GM20000 (cell line): ENCODE data around the gene S100A8.

Experiments used
- DNase-seq: peaks from one replicate; pipeline ENCODE4 v3.0.0; 2012; ENCODE audit warnings: low spot score
- CTCF ChIP-seq: IDR thresholded peaks from 2 replicates; pipeline ENCODE4 v1.5.1; 2012; ENCODE audit warnings: mild to moderate bottlenecking, control low read depth; ENCODE audit errors: extremely low read depth, missing control alignments

S100A8 gene

GRCh38 chr1:153390938-153391710, at the start of gene S100A8:
Gene S100A8 (minus strand): TSS chr1:153391073. CDS start chr1:153390535, 538 bp downstream.
- DNase-seq: no peak
- TF ChIP-seq CTCF: no peak

GRCh38 chr1:153439273-153439672, 48.4 kb upstream of the S100A8 start:
- no peak for DNase-seq
- TF ChIP-seq CTCF: no peak

- TF ChIP-seq CTCF: no peak
- DNase-seq: no peak
Measured at GRCh38 chr1:153438599-153438998, 47.7 kb upstream of the S100A8 start.

GRCh38 chr1:153437236-153437635, 46.4 kb upstream of the S100A8 start:
- no peak for DNase-seq
- no peak for TF ChIP-seq CTCF

- DNase-seq: no peak
- no peak for TF ChIP-seq CTCF
Measured at GRCh38 chr1:153434746-153435455, 44.0 kb upstream of the S100A8 start.

- no peak for DNase-seq
Measured at GRCh38 chr1:153432874-153433681, 42.2 kb upstream of the S100A8 start.

More at GRCh38 chr1:153432874-153433681, 42.2 kb upstream of the S100A8 start:
- TF ChIP-seq CTCF: no peak
